Vagina (tissue), 2 donors: ENCODE measurements around the gene STK40. TPM values are rescaled to one million over a fixed set of nuclear protein-coding genes. Genes with fewer than 3 reads are reported as not detected.

Experiments
- DNase-seq, 2 donors: peaks; one replicate each; pipeline ENCODE4 v3.0.0-alpha.2; 2017; ENCODE audit errors: extremely low spot score in 2 of 2
- H3K27ac ChIP-seq: fragments of 200-600 bp; sonication (generic); one replicate; pipeline ENCODE4 v1.5.1; 2019
- H3K27me3 ChIP-seq: fragments of 200-600 bp; sonication (generic); one replicate; pipeline ENCODE4 v1.5.1; 2019
- H3K36me3 ChIP-seq, 2 donors: fragments of 200-600 bp; sonication (generic); one replicate each; pipeline ENCODE4 v1.5.1; 2017 to 2019
- H3K4me1 ChIP-seq: fragments of 200-600 bp; sonication (generic); one replicate; pipeline ENCODE4 v1.5.1; 2019
- H3K4me3 ChIP-seq, 2 donors: fragments of 200-600 bp; sonication (generic); 1 replicate in 1 of 2; 2 replicates in 1 of 2; pipeline ENCODE4 v1.5.1; 2016 to 2019
- H3K9me3 ChIP-seq: fragments of 200-600 bp; sonication (generic); one replicate; pipeline ENCODE4 v1.5.1; 2019
- CTCF ChIP-seq, 3 experiments: fragments of 450-650 bp in 2 of 3; fragments of 200-600 bp in 1 of 3; sonication (generic) in 1 of 3; IDR thresholded peaks; one replicate each; pipeline ENCODE4 v1.5.1; 2017 to 2019; ENCODE audit warnings: antibody characterized with exemption in 3 of 3, mild to moderate bottlenecking in 2 of 3, moderate library complexity in 2 of 3
- POLR2A ChIP-seq, 2 donors: fragments of 450-650 bp; IDR thresholded peaks; one replicate each; pipeline ENCODE4 v1.6.1; 2017; ENCODE audit warnings: antibody characterized with exemption in 2 of 2, mild to moderate bottlenecking in 2 of 2, moderate library complexity in 2 of 2
- POLR2AphosphoS5 ChIP-seq, 2 donors: sonication (generic); formaldehyde crosslinking; IDR thresholded peaks; one replicate each; pipeline ENCODE4 v1.9.0; 2017; ENCODE audit warnings: antibody characterized with exemption in 2 of 2, mild to moderate bottlenecking in 2 of 2, low read depth in 1 of 2; ENCODE audit not compliant: insufficient read depth in 1 of 2
- intact Hi-C: fragments of 100-400 bp; cut with DNase I; formaldehyde crosslinking; loops from one replicate; pipeline ENCODE4 v1.15.1; 2023
- total RNA-seq: library from RNA; depleted of rRNA; stranded (reverse); fragments of >200 nt; gene quantifications from one replicate; pipeline ENCODE4 v1.2.3, GENCODE V29; 2016

STK40 gene, protein sequence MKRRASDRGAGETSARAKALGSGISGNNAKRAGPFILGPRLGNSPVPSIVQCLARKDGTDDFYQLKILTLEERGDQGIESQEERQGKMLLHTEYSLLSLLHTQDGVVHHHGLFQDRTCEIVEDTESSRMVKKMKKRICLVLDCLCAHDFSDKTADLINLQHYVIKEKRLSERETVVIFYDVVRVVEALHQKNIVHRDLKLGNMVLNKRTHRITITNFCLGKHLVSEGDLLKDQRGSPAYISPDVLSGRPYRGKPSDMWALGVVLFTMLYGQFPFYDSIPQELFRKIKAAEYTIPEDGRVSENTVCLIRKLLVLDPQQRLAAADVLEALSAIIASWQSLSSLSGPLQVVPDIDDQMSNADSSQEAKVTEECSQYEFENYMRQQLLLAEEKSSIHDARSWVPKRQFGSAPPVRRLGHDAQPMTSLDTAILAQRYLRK
- total RNA-seq = 35.4 TPM

DNA sequence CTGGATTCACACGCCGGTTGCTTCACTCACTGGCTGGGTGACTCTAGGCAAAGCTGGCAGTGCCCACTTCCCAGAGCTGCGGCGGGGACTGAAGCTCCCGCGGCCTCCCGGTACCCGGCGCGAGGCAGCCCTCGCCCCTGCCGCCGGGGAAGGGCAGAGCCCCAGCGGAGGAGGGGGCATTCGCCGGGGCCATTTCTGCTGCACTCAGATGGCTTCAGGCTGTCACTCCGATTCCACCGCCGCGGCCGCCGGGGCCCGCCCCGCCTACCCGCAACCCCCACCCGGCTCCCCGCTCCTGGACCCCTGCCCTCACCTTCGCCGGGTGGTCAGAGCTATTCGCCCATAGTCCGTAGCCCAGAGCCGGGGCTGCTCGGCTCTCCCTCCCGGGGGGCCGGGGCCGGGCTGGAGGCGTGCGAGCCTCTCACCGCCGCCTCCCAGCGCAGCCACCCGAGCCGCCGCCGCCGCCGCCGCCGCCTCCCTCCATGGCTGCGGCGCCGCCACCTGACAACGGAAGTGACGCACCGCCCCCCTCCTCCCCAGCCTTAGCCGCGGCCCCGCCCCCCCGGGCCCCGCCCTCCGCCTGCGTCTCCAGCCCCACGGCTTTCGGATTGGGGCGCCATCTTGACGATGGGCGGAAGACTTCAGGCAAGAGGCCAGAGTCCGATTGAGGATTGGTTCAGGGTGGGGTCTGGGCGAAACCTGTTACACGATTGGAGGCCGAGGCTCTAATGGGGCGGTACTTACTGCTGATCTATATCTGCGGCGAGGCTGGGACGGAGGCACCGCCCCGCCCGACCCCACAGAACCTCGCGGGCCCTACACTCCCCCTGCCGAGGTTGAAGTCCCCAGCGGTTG lies at the start of gene STK40:
TSS of gene STK40 (minus strand) at position 515 of the 855 bp plus-strand sequence. CDS start 24,592 bp downstream, outside the sequence.
- Histone ChIP-seq H3K4me1 (peaks cover 47% of the 10 kb centered on the region), H3K4me3 (peak within 1 kb of the TSS; percentile 67 to 95), H3K36me3 (peaks cover 0 to 8% of the 10 kb centered on the region in 2 donors), H3K27me3 (no peaks in the 10 kb centered on the region), H3K27ac (peak within 1 kb of the TSS; percentile 99), H3K9me3 (no peaks in the 10 kb centered on the region)
- TF ChIP-seq POLR2AphosphoS5 (IDR thresholded peaks at IDR 0.05; ENCODE audit: insufficient read depth in 1 of 2, low read depth in 1 of 2) (no peak), CTCF (IDR thresholded peaks at IDR 0.05) (no peak), POLR2A (IDR thresholded peaks at IDR 0.05) (peak in 1 of 2 donors; percentile 96)
- peak in 1 of 2 donors; percentile 100 for DNase-seq
- intact Hi-C loops = loop anchor here (10.0 kb wide), 1 partner anchor 231 kb away; the partner anchor contains the start of gene MAP7D1

GRCh38 chr1:36433102-36433501 lies 47.4 kb upstream of the STK40 start:
- intact Hi-C loops = no loop called here
- Histone ChIP-seq H3K4me3 (no peak overlapping the region), H3K9me3 (no peaks in the 10 kb centered on the region), H3K27ac (no peak overlapping the region), H3K36me3 (peaks cover 0 to 9% of the 10 kb centered on the region in 2 donors), H3K4me1 (no peaks in the 10 kb centered on the region), H3K27me3 (no peaks in the 10 kb centered on the region)
- no peak for DNase-seq
- TF ChIP-seq CTCF (IDR thresholded peaks at IDR 0.05) = no peak
- no peak for TF ChIP-seq POLR2A (IDR thresholded peaks at IDR 0.05)
- no peak for TF ChIP-seq POLR2AphosphoS5 (IDR thresholded peaks at IDR 0.05; ENCODE audit: insufficient read depth in 1 of 2, low read depth in 1 of 2)

GRCh38 chr1:36432616-36433015 lies 46.9 kb upstream of the STK40 start:
- peaks cover 0 to 9% of the 10 kb centered on the region in 2 donors for H3K36me3 ChIP-seq
- TF ChIP-seq POLR2A (IDR thresholded peaks at IDR 0.05) (no peak), POLR2AphosphoS5 (IDR thresholded peaks at IDR 0.05; ENCODE audit: insufficient read depth in 1 of 2, low read depth in 1 of 2) (peak in 1 of 2 donors; percentile 15), CTCF (IDR thresholded peaks at IDR 0.05) (no peak)
- H3K4me3 ChIP-seq = no peak overlapping the region
- DNase-seq = no peak
- H3K4me1 ChIP-seq = no peaks in the 10 kb centered on the region
- no peak overlapping the region for H3K27ac ChIP-seq
- H3K27me3 ChIP-seq = no peaks in the 10 kb centered on the region
- H3K9me3 ChIP-seq = no peaks in the 10 kb centered on the region
- intact Hi-C loops = no loop called here

DNA sequence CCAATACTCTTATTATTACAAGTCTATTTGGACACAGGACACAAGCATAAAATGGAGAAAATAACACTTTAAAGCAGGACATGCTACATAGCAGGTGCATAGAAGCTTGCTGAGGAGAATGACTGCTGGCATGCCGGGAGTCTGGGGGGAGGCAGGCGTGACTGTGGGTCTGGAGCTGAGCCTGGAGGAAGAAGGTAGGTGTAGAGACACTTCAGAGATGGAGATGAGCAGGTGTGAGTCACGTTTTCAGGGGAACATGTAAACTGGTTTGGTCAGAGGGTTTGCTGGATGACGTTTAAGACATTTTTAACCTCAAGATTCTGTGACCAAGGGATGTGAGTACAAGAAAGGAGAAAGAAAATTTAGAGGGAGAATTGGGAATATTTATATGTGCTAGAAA lies 40.1 kb upstream of the STK40 start:
- intact Hi-C loops = no loop called here
- Histone ChIP-seq H3K27me3 (no peaks in the 10 kb centered on the region), H3K9me3 (no peaks in the 10 kb centered on the region), H3K27ac (no peak overlapping the region), H3K4me3 (no peak overlapping the region), H3K36me3 (peaks cover 0 to 7% of the 10 kb centered on the region in 2 donors), H3K4me1 (no peaks in the 10 kb centered on the region)
- DNase-seq = no peak
- TF ChIP-seq POLR2A (IDR thresholded peaks at IDR 0.05) (no peak), POLR2AphosphoS5 (IDR thresholded peaks at IDR 0.05; ENCODE audit: insufficient read depth in 1 of 2, low read depth in 1 of 2) (no peak), CTCF (IDR thresholded peaks at IDR 0.05) (no peak)
